A204.1 (cell line): ENCODE results near the gene MAP2K6.
"Not testable (repeated sequence)": the region's sequence is repeated elsewhere in the genome, so short reads cannot be mapped to it uniquely, and the experiment has no call there.

Experiments used
- FAIRE-seq: peaks from 2 replicates; lab custom pipeline; 2012; peaks lifted over from hg19 to GRCh38; lab: Jason Lieb, UNC

MAP2K6 gene

DNA sequence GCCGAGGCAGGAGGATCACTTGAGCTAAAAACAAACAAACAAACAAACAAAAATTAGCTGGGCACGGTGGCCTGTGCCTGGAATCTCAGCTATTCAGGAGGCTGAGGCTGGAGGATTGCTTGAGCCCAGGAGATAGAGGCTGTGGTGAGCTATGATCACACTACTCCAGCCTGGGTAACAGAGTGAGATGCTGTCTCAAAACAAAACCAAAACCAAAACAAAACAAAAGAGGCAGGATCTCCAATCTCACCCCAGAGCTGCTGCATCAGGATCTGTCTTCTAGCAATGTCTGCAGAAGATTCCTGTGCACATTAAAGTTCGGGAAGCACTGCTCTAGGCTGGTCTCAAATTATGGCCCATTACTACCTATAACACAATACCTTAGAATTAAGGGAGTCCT, 43.1 kb downstream of the MAP2K6 start:
- no peak for FAIRE-seq

DNA sequence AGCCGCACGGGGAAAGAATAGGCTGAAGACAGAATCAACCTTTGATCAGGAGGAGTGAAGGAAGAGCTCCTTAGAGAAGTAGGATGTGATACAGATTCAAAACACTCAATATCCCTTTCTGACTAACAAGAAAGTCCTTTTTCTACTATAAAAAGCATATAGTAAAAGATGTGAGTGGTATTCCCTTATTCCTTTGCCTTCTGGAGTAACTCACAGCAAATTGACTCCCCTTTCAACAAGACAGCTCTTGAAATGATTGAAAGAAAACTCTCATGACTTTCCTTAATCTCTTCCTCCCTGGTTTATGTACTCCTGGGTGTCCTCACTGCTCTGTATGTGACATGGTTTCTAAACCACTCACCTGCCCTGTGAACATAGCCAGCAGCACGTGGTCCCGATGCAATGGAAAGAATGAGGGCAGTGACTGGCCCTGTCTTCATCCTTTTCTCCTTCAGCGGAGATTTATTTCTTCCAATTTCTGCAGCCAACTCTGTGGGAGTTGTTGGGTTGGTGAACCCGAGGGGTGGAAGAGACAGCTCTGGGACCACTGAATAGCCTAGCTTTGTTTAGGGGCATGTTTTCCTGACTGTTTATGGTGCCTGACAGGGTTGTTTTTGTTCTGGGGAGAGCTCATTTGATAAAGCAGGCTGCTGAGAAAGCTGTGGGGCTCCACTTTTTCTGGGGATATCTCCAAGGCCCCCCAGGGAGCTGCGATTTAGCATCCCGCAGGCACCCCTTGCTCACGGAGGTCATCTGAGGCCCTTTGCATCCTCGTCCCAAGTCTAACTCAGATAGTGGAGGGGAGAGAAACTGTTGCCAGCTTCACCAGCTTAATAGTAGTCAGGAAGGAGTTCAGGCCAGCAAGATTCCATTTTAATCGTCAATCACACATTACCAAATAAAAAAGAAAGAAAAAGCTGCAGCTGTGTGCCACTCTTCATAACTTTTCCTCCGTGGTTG, 46.7 kb downstream of the MAP2K6 start:
- FAIRE-seq, result no peak

DNA sequence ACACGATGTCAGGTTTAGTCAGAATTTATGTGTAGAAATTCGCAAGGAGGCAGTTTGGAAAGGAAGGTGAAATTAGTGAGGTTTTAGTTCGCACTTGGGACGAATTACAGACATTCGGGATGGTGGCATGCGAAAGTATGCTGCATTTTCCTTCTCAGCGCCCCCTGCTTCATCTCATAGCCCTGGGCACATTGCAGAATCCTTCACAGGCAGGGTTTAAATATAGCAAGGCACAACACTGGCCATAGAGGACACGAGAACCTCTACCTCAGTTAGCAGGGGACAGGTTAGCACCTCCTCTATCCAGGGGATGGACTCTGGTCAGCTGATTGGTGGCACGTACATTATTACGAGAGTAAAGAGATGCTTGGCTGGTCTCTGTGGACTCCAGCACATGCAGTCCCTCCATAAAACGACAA, 47.5 kb downstream of the MAP2K6 start:
- no peak for FAIRE-seq

DNA sequence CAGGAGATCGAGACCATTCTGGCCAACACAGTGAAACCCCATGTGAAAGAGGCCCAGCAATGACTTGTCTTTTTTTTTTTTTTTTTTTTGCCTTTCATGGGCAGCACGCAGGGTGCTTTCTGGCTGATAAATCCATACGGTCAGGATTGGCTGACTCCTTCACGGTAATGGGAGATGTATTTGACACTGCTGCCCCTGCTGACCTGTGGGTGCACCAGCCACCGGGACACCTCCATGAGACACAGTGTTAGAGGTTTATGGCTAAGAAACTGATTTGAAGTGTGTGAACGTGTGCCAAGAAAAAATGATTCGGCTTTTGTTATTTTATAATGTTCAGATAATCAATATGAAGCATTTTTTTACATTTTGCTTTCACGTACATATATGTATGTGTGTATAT, 48.4 kb downstream of the MAP2K6 start:
- FAIRE-seq, result no peak

DNA sequence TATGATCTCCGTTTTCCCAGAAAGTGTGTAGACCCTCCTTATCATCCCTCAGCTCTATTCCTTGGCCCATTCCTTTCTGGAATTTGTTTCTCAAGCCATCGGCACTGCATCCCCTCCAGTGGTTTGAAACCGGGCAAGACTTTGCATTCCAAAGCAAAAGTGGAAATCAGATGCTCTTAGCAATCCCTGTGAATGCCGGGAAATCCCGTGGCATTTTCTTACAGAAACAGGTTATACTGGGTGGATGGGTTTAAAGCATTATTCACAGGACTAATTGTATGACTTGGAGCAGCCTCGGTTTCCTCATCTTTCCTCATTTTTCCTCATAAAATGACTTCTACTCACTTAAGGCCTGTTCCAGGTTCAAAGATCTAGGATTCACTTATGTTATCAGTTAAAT, 52.0 kb downstream of the MAP2K6 start:
- no peak for FAIRE-seq

DNA sequence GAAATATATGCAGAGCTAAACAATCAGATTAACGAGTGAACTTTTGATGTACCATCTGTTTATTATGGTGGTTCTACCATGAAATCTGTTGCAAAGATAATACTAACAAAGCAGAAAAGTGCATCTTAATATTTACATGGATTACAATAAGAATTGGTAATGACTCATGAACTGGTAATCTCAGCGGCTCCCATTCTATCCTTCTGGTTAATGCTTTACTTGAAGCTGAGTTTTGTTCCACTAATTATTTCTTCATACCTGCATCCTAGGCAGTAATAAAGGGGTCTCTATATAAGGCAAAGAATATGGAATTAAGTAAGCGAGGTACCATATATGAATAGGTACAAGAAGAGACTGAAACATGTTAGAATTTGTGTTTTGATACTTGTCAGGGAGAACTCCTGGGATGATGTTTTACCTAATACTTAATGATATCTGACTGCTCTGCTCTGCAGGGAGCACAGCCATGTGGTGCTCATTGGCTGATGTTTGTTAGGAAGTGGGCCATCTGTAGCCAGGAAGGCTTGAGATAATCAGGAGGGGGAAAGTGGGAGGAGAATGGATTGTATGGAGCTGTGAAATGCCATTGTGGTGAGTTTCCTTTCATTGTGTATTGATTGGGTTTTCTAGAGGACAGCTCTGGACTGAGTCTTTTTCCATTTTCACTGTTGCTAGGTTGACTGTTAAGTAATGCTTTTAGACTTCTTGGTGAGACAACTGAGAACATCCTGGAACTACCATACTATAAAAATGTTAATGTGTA, 52.6 kb downstream of the MAP2K6 start:
- no peak for FAIRE-seq

DNA sequence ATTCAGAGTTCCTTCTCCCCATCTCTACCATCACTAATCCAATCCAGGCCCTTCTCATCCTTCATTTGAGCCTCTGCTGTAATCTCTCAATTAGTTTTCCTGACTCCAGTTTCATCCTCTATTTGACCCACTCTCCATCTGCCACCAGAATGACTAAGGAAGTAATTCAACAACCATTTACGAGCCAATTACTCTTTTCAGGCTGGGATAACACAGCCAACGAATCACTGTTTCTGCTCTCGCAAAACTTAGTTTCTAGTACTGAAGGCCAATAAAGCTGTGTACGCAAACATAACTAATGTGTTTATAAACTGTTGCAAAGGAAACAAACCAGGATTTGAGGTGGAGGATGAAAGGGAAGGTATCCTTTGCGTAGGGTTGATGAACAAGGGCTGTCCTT, 53.7 kb downstream of the MAP2K6 start:
- FAIRE-seq, result no peak

DNA sequence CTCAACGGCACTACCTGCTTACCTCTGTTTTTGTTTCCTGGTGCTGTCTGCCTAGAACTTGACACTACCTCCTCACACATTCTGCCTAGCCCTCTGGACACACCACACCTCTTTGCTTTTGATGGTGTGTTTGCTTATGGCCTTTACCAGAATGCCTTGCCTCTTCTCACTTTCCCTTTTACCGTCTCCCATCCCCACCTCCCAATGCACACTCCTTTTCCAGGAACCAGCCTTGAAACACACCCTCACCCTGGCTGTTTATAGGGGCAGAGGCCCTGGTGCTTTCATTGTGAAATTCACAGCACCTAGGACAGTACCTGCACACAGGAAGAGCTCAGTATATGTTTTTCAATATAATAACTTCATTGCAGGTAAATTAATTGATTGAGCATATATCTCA, 56.2 kb downstream of the MAP2K6 start:
- no peak for FAIRE-seq

DNA sequence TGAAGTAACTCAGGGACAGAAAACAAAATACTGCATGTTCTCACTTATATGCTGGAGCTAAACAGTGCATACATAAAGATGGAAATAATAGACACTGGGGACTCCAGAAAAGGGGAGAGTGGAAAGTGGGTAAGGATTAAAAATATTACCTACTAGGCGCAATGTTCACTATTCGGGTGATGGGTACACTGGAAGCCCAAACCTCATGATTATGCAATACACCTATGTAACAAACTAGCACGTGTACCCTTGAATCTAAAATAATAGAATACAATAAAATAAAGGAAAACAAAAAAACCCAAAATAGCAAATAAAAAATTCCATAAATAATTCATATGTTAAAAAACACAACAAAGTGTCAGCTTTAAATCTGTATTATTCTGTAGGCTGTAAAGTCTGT, 56.9 kb downstream of the MAP2K6 start:
- no peak for FAIRE-seq

DNA sequence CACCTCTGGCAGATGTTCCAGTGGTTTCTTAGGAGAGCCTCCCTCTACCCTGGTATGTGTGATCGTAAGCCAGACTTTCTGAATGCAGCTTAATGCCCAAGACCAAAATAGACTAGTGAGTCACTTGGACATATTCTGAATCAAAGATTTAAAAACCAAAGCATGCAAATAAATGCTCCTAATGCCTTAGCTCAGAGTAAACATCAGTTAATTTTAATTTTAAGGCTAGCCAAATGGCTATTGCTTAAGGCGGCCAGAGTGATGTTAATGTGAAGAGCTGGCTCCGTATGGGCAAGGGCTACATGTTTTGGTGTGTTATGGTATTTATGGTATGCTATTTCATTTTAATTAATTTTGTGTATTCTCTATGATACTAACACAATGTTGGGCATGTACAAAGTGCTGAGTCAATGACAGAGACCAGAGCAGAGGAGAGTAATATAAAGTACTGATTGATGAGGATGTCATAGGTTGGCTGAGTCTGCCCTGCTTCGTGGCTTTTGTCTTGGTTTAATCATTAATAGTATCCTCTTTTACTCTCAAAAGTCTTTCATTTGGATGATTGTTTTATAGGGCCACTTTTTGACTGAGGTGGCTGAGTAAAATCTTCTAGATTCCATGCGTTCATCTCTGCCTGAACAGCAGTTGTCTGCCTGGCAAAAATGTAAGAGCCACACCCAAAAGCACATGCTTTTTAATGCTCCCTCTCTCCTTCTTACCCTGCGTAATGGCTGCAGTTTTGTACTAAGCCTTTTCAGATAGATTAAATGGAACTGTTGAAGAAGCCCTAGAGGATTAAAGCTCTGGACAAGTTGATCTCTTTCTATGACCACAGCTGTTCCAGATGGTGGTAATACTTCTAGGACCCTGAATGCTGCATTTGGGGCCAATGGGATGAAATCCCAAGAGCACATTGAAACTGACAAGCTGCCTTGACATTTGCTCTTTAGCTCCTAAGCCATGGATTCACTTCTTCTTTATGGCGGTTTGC, 59.6 kb downstream of the MAP2K6 start:
- FAIRE-seq, result no peak

DNA sequence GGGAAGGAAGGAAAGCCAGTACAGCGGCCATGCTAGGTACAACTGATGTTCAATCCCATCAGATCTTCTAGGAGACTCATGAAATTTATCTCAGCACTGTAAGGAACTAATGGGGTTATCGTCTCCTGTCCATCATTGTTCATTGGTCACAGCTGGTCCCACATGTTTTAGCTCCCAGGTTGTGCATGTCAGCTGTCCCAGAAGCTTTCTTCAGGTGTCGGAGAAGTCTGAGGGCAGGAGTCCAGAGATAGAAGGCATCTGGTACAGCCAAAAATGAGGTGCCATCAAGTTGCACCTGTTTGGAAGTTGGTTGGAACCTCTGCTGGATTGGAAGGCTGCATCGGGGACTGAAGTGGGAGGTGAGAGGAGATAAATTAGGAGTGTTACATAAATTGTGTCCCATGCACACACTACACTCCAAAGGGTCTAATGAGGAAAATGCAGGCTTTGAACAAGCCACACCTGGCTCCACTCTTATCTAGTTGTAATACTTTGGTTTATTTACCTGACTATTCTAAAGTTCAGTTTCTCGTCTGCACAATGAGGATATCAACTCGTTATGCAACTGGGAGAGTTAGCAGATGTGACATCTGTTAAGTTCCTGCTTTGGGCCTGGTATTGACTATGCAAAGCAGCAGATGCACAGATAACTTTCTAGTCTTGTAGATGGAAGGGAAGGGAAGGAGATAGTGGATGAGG, 62.9 kb downstream of the MAP2K6 start:
- no peak for FAIRE-seq

DNA sequence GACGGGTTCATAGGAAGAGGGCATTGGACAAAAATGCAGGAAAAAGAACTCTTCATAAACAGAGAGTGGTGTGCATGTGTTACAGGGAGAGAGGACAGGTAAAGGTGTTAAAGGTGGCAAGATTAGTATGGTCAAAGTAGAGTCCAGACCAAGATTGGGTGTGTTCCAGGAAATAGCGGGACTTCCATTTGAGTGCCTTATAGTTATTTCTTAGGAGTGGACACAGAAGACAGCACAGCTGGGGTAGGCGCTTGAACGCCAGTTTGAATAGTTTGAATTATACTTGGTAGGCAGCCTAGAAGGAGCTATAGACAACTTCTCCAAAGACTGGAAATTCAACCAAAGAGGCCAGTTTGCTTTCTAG, 63.4 kb downstream of the MAP2K6 start:
- no peak for FAIRE-seq

DNA sequence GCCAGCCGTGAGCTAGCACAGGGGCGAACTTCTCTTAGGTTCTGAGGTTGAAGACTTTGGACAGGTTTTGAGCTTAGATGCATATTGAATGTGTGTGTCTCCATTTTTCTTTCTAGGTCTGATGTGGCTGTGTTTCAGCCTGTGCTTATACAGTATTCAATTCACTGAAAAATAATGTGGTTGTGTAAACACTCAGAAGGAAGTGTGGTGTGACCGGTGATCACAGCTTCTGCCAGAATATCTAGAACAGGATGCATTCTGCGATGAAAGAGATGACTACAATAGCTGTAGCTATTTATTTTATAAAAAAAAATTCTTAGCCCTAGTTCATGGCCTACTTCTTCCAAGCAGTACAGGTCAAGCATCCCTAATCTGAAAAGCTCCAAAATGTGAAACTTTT, 64.4 kb downstream of the MAP2K6 start:
- FAIRE-seq, result no peak

DNA sequence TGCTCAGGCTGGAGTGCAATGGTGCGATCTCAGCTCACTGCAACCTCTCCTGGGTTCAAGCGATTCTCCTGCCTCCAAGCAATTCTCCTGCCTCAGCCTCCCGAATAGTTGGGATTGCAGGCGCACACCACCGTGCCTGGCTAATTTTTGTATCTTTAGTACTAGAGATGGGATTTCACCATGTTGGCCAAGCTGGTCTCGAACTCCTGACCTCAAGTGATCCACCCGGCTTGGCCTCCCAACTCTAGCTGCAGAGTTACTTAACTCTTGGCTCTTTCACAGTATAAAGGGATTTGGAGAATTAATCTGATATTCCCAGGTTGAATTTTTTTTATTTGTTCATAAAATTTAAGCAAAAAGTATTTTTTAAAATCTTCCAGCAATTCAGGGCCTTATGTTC, 65.3 kb downstream of the MAP2K6 start:
- not testable (repeated sequence) for FAIRE-seq

DNA sequence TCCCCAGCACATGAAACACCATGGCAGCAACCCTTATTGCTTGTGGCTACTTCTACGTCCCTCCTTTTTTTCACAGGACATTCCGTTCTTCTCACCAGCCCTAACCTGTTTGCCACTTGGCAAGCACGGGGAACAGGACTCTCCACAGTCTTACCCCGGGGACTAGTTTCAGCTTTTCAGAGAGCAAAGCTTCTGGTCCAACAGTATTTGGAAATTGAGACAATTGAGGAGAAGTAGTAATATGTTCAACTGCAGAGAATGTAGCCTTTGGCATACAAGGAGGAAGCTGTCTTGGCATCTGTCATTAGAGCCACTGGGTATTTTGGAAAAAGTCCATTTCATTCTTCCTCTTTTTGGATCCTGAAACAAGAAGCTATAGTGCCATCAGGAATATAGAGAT, 65.7 kb downstream of the MAP2K6 start:
- FAIRE-seq, result no peak

DNA sequence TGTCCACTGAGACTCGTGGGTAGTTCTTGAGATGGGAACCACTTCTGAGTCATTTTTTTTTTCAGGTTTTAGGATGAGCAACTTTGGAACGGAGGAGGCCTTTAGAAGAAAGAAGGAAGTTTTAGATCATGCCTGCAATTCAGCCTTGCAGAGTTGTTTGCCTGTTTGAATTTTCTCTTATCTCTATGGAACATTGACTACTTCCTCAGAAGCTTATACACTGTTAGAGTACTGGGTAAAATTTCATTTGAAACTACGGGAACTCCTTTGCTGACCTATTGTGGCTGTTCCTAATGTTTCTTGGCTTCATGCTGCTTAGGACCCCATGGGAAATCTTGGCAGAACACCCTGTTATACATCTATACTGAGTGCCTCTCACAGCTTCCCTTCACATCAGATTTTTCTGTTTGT, 70.8 kb downstream of the MAP2K6 start:
- no peak for FAIRE-seq

DNA sequence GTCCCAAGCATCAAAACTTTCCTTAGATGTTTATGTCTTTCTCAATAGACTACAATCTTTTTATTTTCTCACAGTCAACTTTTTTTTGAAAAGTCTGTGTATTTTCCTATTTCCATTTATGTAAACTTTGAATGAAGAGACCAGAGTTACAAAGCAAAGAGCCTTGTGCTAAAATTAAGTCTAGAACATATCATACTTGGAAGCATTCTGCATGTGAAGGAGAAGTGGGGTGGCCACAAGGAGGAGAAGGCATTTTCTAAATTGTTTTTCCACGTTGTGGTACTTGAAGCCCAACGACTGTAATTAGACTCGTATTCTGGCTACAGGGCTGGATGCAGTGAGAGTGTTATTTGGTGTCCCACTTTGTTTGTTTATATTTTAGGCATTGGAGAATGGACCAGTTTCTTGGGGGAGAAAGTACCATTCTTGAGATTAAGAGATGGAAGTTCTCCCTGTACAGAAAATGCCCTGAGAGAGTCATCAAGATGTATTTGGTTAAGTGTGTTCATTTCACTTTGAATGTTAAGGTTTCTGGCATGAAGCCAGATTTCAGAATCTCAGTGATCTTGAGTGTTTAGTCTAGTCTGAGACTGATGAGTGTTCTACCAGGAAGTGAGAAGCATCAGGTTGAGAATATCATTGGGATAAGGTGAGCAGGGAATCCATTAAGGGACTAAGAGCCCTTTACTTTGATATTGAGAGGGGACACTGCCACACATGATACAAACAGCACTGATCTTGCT, 71.6 kb downstream of the MAP2K6 start:
- no peak for FAIRE-seq

DNA sequence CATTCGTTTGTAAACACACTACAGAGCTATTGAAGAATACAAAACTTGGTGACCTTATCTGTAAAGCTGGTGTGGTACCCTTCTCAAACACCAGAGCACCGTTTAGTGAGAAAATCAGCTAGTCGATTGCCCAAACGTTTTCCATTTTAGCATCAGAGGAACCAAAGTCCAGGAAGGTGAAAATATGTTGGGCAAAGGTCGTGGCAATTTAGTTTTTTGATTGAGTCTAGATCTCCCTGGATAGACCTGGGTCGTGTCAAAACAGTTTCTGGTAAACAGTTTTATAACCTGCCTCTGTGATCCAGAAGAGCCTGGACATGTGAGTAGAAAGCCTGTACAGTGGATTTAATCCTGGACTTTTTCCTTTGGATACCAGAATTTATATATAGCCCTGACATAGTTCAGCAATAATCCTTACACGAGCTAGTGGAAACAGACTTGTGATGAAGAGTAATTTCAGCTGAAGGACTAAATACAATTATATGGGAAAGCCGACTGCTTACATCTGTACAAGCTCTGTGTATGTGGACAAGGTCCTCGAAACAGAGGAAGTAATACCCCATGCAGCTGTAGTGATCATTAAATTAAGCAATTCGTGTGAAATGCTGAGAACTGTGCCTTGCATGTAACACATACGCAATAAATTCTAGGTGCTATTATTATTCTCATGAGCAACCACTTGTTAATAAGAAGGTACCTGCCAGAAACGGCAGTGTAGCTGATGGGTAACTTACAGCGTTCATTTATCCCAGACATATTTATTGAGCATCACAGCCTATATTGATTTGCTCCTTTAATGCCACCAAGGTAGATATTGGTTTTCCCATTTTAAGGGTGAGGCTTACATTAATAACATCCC, 72.5 kb downstream of the MAP2K6 start:
- no peak for FAIRE-seq

DNA sequence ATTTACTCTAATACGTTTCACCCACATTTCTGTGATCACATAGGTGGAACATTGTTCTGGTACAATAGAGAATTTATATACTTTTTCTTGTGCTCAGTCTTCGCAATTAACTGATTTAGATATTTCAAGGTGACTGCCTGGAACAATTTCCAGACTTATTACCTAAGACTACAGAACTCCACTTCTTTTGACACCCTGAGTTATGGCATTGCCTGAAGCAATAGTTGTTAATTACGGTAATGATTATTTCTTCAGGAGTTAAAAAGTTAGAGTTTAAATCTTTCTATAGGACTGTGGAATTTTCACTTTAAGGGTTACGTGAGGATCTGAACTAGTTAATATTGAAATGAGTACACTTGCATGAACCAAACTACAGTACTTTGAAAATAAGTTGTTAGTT, 74.8 kb downstream of the MAP2K6 start:
- FAIRE-seq, result no peak
